Epithelial cell of proximal tubule (primary cell): ENCODE data around the gene ZNF275. TPM values are rescaled to one million over a fixed set of nuclear protein-coding genes. Genes with fewer than 3 reads are reported as not detected.
"Not testable (repeated sequence)": the region's sequence is repeated elsewhere in the genome, so short reads cannot be mapped to it uniquely, and the experiment has no call there.

ENCODE experiments used
- DNase-seq: peaks from one replicate; pipeline ENCODE4 v3.0.0-alpha.2; 2011; ENCODE audit warnings: low read depth
- H3K4me3 ChIP-seq: 2 replicates; pipeline ENCODE4 v1.5.1; 2011; ENCODE audit warnings: low read depth, mild to moderate bottlenecking, low read length
- total RNA-seq: library from RNA; depleted of rRNA; stranded (reverse); fragments of >200 nt; gene quantifications from 2 replicates; pipeline ENCODE4 v1.2.3, GENCODE V29; 2015
- TF ChIP-seq, protein P1 (sequence below): conservative IDR thresholded peaks from 2 replicates; pipeline ENCODE4 v1.5.1; 2012; ENCODE audit warnings: low read depth, mild to moderate bottlenecking, low read length

ZNF275 gene
- total RNA-seq, 1 donor from 2014 or later: 4.8 TPM

DNA sequence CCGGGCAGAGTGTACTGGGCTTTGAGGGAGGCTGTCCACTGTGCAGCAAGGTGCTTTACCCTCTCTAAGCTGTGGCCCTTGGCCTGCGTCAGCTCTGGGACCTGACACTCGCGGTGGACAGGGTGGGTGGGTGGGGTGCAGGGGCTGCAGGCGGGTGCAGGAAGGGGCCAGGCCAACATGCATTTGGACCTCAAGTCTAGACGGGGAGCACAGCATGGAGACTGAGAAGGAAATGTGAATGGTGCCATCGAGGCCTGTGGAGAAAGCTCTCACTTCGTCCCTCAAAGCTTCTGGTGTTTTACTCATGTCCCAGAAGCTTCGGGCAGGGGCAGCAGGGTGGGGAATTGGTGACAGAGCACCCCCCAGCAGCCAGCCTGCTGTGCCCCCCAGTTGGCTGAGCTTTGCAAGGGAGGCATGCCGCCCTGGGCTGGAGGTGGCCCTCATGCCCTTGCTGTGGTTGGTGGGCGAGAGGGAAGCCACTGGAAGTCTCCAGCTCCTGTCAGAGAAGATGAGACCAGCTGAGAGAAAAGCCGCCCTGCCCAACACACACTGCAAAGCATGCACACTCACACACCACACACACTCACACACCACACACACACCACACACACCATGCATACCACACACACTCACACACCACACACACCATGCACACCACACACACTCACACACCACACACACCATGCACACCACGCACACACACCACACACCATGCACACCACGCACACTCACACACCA is 54.9 kb downstream of the ZNF275 start:
- TF ChIP-seq, protein P1, sequence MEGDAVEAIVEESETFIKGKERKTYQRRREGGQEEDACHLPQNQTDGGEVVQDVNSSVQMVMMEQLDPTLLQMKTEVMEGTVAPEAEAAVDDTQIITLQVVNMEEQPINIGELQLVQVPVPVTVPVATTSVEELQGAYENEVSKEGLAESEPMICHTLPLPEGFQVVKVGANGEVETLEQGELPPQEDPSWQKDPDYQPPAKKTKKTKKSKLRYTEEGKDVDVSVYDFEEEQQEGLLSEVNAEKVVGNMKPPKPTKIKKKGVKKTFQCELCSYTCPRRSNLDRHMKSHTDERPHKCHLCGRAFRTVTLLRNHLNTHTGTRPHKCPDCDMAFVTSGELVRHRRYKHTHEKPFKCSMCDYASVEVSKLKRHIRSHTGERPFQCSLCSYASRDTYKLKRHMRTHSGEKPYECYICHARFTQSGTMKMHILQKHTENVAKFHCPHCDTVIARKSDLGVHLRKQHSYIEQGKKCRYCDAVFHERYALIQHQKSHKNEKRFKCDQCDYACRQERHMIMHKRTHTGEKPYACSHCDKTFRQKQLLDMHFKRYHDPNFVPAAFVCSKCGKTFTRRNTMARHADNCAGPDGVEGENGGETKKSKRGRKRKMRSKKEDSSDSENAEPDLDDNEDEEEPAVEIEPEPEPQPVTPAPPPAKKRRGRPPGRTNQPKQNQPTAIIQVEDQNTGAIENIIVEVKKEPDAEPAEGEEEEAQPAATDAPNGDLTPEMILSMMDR: no peak
- H3K4me3 ChIP-seq: no peak overlapping the region
- no peak for DNase-seq

DNA sequence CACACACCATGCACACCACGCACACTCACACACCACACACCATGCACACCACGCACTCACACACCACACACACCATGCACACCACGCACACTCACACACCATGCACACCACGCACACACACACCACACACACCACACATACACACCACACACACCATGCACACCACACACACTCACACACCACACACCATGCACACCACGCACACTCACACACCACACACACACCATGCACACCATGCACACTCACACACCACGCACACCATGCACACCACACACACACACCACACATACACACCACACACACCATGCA is 55.5 kb downstream of the ZNF275 start:
- not testable (repeated sequence) for H3K4me3 ChIP-seq, DNase-seq

DNA sequence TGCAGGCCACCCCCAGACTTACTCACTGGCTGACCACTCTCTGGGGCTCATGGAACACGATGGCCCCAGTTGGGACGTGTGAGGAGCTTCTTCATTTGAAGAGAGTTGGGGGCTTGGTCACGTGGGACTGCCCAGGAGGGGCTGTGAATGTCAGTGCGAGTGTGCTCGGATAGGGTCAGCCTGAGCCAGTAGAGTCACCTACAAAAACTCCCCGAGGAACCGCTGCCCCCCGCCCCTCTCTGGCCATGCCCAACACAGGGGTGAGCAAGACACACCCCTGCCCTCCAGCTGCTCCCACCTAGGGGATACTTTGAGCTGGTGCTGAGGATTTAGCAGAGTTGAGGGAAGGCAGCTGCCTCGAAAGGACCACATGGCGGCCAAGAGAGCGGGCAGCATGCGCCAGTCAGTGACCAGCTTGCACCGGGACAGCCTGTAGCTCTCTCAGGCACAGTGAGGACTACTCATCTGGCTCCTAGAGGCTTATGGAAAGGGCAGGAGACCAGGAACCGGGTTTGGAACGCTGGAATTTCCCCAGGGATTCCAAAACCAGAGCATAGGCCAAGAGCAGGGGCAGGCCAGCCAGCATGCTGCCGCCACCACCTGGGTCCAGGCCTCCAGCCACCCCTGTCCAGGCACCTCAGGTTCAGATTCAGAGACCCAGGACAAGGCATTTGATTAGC is 58.8 kb downstream of the ZNF275 start:
- DNase-seq: no peak
- H3K4me3 ChIP-seq: no peak overlapping the region
- TF ChIP-seq, protein P1: no peak

DNA sequence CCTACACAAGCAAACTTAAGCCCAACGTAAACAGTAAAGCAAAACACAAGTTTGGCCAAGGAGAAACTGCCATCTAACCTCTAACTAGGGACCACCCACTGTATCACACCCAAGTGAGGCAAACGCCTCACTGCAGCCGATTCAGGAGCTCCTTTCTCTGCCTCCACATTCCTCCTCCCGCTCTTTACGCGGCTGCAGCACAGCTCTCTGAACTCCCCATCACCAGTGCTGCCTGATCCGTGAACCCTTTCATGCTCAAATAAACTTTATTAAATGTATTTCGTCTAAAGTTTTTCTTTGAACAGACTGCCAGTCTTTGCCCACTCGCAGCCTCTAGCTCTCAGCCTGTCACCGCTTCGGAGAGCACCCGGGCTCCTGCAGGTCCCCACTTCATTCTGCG is 60.7 kb downstream of the ZNF275 start:
- DNase-seq: no peak
- H3K4me3 ChIP-seq: no peak overlapping the region
- TF ChIP-seq, protein P1: no peak

DNA sequence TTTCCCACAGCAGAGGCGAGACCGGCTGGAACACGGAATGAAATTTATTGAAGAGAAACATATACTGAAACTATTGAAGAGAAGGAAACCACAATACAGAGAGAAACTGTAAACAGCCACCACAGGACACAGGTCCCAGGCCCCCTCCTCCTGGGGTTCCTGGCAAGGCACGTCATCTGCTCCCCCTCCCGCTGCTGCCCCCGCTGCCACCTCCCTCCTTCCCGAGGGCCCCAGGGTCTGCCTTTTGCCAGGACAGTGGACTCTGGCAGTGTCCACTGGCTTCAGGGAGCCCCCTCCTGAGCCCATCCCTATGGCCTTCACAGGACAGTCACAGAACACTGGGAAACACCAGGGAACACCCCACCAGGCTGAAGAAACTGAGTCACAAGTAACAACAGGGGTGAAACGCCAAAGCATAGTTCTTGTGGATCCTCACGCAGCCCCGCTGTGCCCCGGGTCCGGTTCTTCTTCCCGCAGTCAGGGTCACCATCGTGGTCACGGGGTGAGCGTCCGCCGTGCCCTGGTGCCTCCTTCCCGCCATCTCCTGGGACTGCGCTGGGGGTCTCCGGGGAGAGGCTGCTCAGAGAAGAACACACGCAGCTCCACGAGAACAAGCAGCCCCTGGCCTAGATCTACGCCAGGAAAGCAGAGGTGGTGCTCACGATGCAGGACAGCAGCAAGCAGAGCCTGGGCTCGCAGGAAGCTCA is 61.8 kb downstream of the ZNF275 start:
- no peak for DNase-seq
- TF ChIP-seq, protein P1: no peak
- H3K4me3 ChIP-seq: no peak overlapping the region

DNA sequence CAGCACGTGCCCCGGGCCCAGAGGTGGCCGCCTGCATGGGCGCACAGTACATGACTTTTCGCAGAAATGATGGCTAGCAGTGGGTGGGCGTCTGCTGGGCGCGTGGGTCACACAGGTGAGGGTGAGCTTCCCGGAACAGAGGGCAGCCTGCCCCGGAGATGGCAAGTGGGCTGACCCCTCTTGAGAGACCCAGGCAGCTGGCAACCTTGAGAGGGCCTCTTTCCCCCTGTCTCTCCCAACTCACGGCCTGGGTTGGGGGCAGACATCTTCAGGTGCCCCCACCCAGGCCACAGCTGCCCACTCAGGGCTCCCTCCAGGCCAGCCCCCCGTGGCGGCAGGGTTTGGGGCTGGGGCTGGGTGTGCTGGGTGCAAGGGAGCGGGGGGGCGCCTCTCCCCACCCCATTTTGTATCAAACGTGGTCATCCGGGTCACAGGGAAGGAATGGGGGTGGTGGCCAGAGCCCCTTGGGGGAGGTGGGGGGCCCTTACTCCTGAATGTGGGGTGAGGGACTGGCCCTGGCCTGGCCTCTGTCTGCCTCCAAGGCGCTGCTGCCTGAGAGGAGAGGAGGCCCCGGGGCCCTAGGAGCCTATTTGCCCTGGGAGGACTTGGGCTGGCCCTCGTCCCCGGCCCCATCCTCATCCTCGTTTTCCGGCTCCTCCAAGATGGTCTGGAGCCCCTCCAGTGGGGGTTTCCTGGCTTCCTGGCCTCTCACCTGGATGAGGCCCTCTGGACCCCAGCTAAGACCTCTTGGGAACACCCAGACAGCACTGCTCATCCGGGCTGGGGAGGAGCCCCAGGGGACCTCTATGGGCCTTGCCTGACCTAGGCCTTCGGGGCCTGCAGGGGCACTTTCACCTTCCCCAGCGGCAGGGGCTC is 62.6 kb downstream of the ZNF275 start:
- no peak for DNase-seq
- no peak overlapping the region for H3K4me3 ChIP-seq
- TF ChIP-seq, protein P1: no peak
